ENCODE data around the gene KIF18B. TPM values are rescaled to one million over a fixed set of nuclear protein-coding genes. Genes with fewer than 3 reads are reported as not detected.

KIF18B gene
- total and polyA plus RNA-seq, 10 of the 15 experiments (the other 5 are each of a cell fraction or from before 2014, with no cell fraction given): 2.8 to 46.2 (median 20.5) TPM

DNA sequence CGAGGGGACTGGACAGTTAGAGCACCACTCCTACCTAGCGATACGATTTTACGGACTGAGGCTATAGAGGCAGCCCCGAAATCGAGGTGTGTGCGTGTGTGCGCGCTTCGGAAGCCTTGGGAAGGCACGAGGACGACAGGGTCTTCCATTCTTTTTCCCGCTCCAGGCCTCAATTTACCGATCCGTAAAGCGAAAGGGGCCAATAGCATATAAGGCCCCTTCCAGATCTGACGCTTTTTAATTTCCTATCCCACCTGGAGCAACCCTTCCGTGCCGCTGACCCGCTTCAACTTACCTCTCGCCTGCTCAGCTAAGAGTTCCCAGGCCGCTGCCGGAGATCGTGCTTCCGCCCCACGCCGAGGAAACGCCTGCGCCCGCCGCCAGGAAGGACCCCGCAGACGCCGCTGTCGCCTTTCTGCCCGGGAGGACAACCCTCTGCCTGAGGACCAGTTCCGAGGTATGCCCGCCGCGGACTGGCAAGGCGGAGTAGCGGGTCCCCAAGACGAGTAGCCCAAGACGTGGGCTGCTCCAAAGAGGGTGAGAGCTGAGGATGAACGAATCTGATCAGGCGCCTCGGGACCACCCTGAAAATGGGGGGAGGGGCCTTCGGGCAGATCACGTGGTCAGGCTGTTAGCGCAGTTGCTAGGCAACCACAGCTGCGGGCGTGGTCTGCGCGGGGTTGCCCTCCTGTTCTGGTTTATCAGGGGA lies 48.3 kb downstream of the KIF18B start, which contains the start of gene EFTUD2 (continued):
- TF ChIP-seq, protein P1, sequence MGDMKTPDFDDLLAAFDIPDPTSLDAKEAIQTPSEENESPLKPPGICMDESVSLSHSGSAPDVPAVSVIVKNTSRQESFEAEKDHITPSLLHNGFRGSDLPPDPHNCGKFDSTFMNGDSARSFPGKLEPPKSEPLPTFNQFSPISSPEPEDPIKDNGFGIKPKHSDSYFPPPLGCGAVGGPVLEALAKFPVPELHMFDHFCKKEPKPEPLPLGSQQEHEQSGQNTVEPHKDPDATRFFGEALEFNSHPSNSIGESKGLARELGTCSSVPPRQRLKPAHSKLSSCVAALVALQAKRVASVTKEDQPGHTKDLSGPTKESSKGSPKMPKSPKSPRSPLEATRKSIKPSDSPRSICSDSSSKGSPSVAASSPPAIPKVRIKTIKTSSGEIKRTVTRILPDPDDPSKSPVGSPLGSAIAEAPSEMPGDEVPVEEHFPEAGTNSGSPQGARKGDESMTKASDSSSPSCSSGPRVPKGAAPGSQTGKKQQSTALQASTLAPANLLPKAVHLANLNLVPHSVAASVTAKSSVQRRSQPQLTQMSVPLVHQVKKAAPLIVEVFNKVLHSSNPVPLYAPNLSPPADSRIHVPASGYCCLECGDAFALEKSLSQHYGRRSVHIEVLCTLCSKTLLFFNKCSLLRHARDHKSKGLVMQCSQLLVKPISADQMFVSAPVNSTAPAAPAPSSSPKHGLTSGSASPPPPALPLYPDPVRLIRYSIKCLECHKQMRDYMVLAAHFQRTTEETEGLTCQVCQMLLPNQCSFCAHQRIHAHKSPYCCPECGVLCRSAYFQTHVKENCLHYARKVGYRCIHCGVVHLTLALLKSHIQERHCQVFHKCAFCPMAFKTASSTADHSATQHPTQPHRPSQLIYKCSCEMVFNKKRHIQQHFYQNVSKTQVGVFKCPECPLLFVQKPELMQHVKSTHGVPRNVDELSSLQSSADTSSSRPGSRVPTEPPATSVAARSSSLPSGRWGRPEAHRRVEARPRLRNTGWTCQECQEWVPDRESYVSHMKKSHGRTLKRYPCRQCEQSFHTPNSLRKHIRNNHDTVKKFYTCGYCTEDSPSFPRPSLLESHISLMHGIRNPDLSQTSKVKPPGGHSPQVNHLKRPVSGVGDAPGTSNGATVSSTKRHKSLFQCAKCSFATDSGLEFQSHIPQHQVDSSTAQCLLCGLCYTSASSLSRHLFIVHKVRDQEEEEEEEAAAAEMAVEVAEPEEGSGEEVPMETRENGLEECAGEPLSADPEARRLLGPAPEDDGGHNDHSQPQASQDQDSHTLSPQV (IDR thresholded peaks at IDR 0.05): peak; percentile 96
- TF ChIP-seq USF2 (IDR thresholded peaks at IDR 0.05; ENCODE audit: borderline replicate concordance, low read depth, low read length) (peak; percentile 90), FOS (IDR thresholded peaks at IDR 0.05; ENCODE audit: borderline replicate concordance, extremely low read depth, insufficient read length) (no peak), ELK1 (IDR thresholded peaks at IDR 0.05; ENCODE audit: low read depth, low read length) (peak; percentile 93), ZNF622 (IDR thresholded peaks at IDR 0.05) (no peak), ASH2L (IDR thresholded peaks at IDR 0.05; ENCODE audit: borderline replicate concordance, low read depth) (peak; percentile 79; the same call in 1 of the 2 replicates), SUPT20H (IDR thresholded peaks at IDR 0.05; ENCODE audit: borderline replicate concordance, control insufficient read depth, low read depth, low read length) (no peak), PBX3 (IDR thresholded peaks at IDR 0.05; ENCODE audit: insufficient replicate concordance, low read depth, low read length) (no peak), NR2F1 (conservative IDR thresholded peaks at IDR 0.05) (0 out of 2 replicates have a peak, but pooled peaks have one; percentile 38), CBFB (IDR thresholded peaks at IDR 0.05; ENCODE audit: low read depth) (peak; percentile 96), TAF1 (IDR thresholded peaks at IDR 0.05; ENCODE audit: borderline replicate concordance, low read depth, low read length) (peak; percentile 73), POLR2A (IDR thresholded peaks at IDR 0.05; ENCODE audit: low read depth, low read length) (peak; percentile 96), SRF (IDR thresholded peaks at IDR 0.05; ENCODE audit: low read depth in 2 of 2, low read length in 2 of 2) (peak; percentile 54 to 94; a peak in 3 of 4 replicates), ATF3 (IDR thresholded peaks at IDR 0.05; ENCODE audit: borderline replicate concordance, extremely low read depth, low read depth, low read length) (peak; percentile 87)
- TF ChIP-seq, protein P2, sequence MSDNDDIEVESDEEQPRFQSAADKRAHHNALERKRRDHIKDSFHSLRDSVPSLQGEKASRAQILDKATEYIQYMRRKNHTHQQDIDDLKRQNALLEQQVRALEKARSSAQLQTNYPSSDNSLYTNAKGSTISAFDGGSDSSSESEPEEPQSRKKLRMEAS (IDR thresholded peaks at IDR 0.05; ENCODE audit: low read depth, low read length): peak; percentile 92
- TF ChIP-seq, protein P3, sequence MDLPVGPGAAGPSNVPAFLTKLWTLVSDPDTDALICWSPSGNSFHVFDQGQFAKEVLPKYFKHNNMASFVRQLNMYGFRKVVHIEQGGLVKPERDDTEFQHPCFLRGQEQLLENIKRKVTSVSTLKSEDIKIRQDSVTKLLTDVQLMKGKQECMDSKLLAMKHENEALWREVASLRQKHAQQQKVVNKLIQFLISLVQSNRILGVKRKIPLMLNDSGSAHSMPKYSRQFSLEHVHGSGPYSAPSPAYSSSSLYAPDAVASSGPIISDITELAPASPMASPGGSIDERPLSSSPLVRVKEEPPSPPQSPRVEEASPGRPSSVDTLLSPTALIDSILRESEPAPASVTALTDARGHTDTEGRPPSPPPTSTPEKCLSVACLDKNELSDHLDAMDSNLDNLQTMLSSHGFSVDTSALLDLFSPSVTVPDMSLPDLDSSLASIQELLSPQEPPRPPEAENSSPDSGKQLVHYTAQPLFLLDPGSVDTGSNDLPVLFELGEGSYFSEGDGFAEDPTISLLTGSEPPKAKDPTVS (IDR thresholded peaks at IDR 0.05; ENCODE audit: low read depth, low read length): 0 out of 2 replicates have a peak, but pooled peaks have one; percentile 65
- TF ChIP-seq, protein P4, sequence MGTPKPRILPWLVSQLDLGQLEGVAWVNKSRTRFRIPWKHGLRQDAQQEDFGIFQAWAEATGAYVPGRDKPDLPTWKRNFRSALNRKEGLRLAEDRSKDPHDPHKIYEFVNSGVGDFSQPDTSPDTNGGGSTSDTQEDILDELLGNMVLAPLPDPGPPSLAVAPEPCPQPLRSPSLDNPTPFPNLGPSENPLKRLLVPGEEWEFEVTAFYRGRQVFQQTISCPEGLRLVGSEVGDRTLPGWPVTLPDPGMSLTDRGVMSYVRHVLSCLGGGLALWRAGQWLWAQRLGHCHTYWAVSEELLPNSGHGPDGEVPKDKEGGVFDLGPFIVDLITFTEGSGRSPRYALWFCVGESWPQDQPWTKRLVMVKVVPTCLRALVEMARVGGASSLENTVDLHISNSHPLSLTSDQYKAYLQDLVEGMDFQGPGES (IDR thresholded peaks at IDR 0.05): 0 out of 2 replicates have a peak, but pooled peaks have one; percentile 71

Data from GM12878 (cell line).